ENCODE measurements around the gene HOXC10. TPM values are rescaled to one million over a fixed set of nuclear protein-coding genes. Genes with fewer than 3 reads are reported as not detected.
A peak's percentile ranks its signal among the peaks of the same experiment; 100 is the strongest.

HOXC10 gene
- polyA plus RNA-seq, 3 donors = not detected

GRCh38 chr12:54001283-54002187, 16.6 kb downstream of the HOXC10 start:
- peaks cover 0 to 47% (median 24%) of the 10 kb centered on the region in 7 donors for H3K9me3 Mint-ChIP-seq
- no peak for DNase-seq
- no peak for TF ChIP-seq CTCF (IDR thresholded peaks at IDR 0.05)
- H3K9me3 ChIP-seq (replicated peaks in 1 of 2; ENCODE audit: control insufficient read depth in 1 of 2, insufficient read depth in 1 of 2, low read length in 2 of 2) = peaks cover 3 to 57% of the 10 kb centered on the region in 2 donors
- H3K27ac ChIP-seq (ENCODE audit: low read depth in 1 of 2, low read length in 2 of 2) = no peak overlapping the region
- H2AFZ ChIP-seq (ENCODE audit: insufficient read depth, low read depth, low read length, poor library complexity, severe bottlenecking) = no peak overlapping the region
- peaks cover 88 to 98% of the 10 kb centered on the region in 2 donors for H3K27me3 ChIP-seq (ENCODE audit: control insufficient read depth in 2 of 2, insufficient read depth in 2 of 2, low read length in 2 of 2)
- no peak overlapping the region for H3K27ac Mint-ChIP-seq
- H3K4me1 Mint-ChIP-seq = peaks cover 18% of the 10 kb centered on the region
- H3K4me2 ChIP-seq (replicated peaks; ENCODE audit: extremely low read depth, low read length, poor library complexity, severe bottlenecking) = no peak overlapping the region
- no peak overlapping the region for H3K9ac ChIP-seq (ENCODE audit: insufficient read depth, low read length, poor library complexity, severe bottlenecking)
- H3K79me2 ChIP-seq (ENCODE audit: insufficient read depth, low read length) = no peaks in the 10 kb centered on the region
- no peak overlapping the region for H3K4me3 ChIP-seq (replicated peaks in 1 of 3; ENCODE audit: low read depth in 2 of 3, low read length in 3 of 3)
- WGBS (ENCODE audit: insufficient coverage) = 28% methylated on average over 4 of the region's 8 CpGs
- H3K36me3 ChIP-seq (replicated peaks in 1 of 2; ENCODE audit: control insufficient read depth in 1 of 2, insufficient read depth in 2 of 2, low read length in 2 of 2) = no peaks in the 10 kb centered on the region
- intact Hi-C loops (cut with micrococcal nuclease) = no loop called here
- H3K36me3 Mint-ChIP-seq = peaks cover 3 to 22% of the 10 kb centered on the region in 2 donors
- peaks cover 8 to 18% of the 10 kb centered on the region in 2 donors for H3K4me1 ChIP-seq (ENCODE audit: control insufficient read depth in 1 of 2, insufficient read depth in 2 of 2, low read length in 2 of 2)
- H3K4me3 Mint-ChIP-seq = peak overlapping the region in 1 of 2 donors; percentile 84
- H4K20me1 ChIP-seq (ENCODE audit: insufficient read depth, low read length) = no peaks in the 10 kb centered on the region
- H3K27me3 Mint-ChIP-seq (ENCODE audit: low read depth in 3 of 3) = peaks cover 98 to 100% (median 100%) of the 10 kb centered on the region in 3 donors

GRCh38 chr12:54002278-54002914, 17.4 kb downstream of the HOXC10 start:
- intact Hi-C loops (cut with micrococcal nuclease) = no loop called here
- H3K27ac ChIP-seq (ENCODE audit: low read depth in 1 of 2, low read length in 2 of 2) = no peak overlapping the region
- Mint-ChIP-seq H3K9me3 (peaks cover 0 to 45% (median 24%) of the 10 kb centered on the region in 7 donors), H3K4me3 (peak overlapping the region in 1 of 2 donors; percentile 84), H3K4me1 (peaks cover 27% of the 10 kb centered on the region), H3K36me3 (peaks cover 6 to 22% of the 10 kb centered on the region in 2 donors), H3K27ac (no peak overlapping the region), H3K27me3 (ENCODE audit: low read depth in 3 of 3) (peaks cover 98 to 100% (median 100%) of the 10 kb centered on the region in 3 donors)
- H2AFZ ChIP-seq (ENCODE audit: insufficient read depth, low read depth, low read length, poor library complexity, severe bottlenecking) = no peak overlapping the region
- peaks cover 88 to 98% of the 10 kb centered on the region in 2 donors for H3K27me3 ChIP-seq (ENCODE audit: control insufficient read depth in 2 of 2, insufficient read depth in 2 of 2, low read length in 2 of 2)
- no peak for TF ChIP-seq CTCF (IDR thresholded peaks at IDR 0.05)
- H3K9me3 ChIP-seq (replicated peaks in 1 of 2; ENCODE audit: control insufficient read depth in 1 of 2, insufficient read depth in 1 of 2, low read length in 2 of 2) = peaks cover 5 to 63% of the 10 kb centered on the region in 2 donors
- no peak overlapping the region for H3K4me2 ChIP-seq (replicated peaks; ENCODE audit: extremely low read depth, low read length, poor library complexity, severe bottlenecking)
- H3K79me2 ChIP-seq (ENCODE audit: insufficient read depth, low read length) = no peaks in the 10 kb centered on the region
- H3K36me3 ChIP-seq (replicated peaks in 1 of 2; ENCODE audit: control insufficient read depth in 1 of 2, insufficient read depth in 2 of 2, low read length in 2 of 2) = no peaks in the 10 kb centered on the region
- no peak for DNase-seq
- no peak overlapping the region for H3K4me3 ChIP-seq (replicated peaks in 1 of 3; ENCODE audit: low read depth in 2 of 3, low read length in 3 of 3)
- no peaks in the 10 kb centered on the region for H4K20me1 ChIP-seq (ENCODE audit: insufficient read depth, low read length)
- no peak overlapping the region for H3K9ac ChIP-seq (ENCODE audit: insufficient read depth, low read length, poor library complexity, severe bottlenecking)
- 0% methylated on average over 1 of the region's 19 CpGs for WGBS (ENCODE audit: insufficient coverage)
- peaks cover 16 to 26% of the 10 kb centered on the region in 2 donors for H3K4me1 ChIP-seq (ENCODE audit: control insufficient read depth in 1 of 2, insufficient read depth in 2 of 2, low read length in 2 of 2)

All from CD14-positive monocyte (primary cell).